HG02623 (cell line): Measurements from ENCODE around the gene WDR86.

Source experiments
- ATAC-seq: cut with Tn5 transposase; IDR thresholded peaks from one replicate; pipeline ENCODE4 v1.9.1; 2021; ENCODE audit warnings: moderate library complexity; ENCODE audit not compliant: unreplicated experiment

The WDR86 gene

GRCh38 chr7:151439855-151440798 is 30.3 kb upstream of the WDR86 start, which contains the start of gene CRYGN:
Gene CRYGN (minus strand): TSS chr7:151440141. CDS start chr7:151439917, 224 bp downstream.
- no peak for ATAC-seq

GRCh38 chr7:151438864-151439601 is 29.2 kb upstream of the WDR86 start:
- ATAC-seq = no peak

GRCh38 chr7:151437866-151438516 is 28.2 kb upstream of the WDR86 start:
- ATAC-seq = no peak

GRCh38 chr7:151437159-151437553 is 27.3 kb upstream of the WDR86 start:
- no peak for ATAC-seq

- no peak for ATAC-seq
These were observed 26.8 kb upstream of the WDR86 start for GRCh38 chr7:151436446-151437158.

GRCh38 chr7:151435971-151436370 is 26.1 kb upstream of the WDR86 start:
- ATAC-seq = no peak

GRCh38 chr7:151435103-151435916 is 25.5 kb upstream of the WDR86 start:
- ATAC-seq = no peak

GRCh38 chr7:151434549-151434948 is 24.7 kb upstream of the WDR86 start:
- ATAC-seq = no peak

- no peak for ATAC-seq
These were observed 24.0 kb upstream of the WDR86 start for GRCh38 chr7:151433721-151434400.

- peak; percentile 71 for ATAC-seq
These were observed 23.1 kb upstream of the WDR86 start for GRCh38 chr7:151432658-151433521.

GRCh38 chr7:151431768-151432311 is 22.0 kb upstream of the WDR86 start:
- ATAC-seq = no peak

- ATAC-seq = no peak
These were observed 21.5 kb upstream of the WDR86 start for GRCh38 chr7:151431281-151431767.

- no peak for ATAC-seq
These were observed 20.8 kb upstream of the WDR86 start for GRCh38 chr7:151430391-151431205.

GRCh38 chr7:151429560-151430331 is 19.9 kb upstream of the WDR86 start:
- no peak for ATAC-seq

- no peak for ATAC-seq
These were observed 19.4 kb upstream of the WDR86 start for GRCh38 chr7:151429237-151429559.
